Fibroblast of peridontal ligament (primary cell): ENCODE data around the gene GPR55.

Experiments used
- DNase-seq: peaks from one replicate; pipeline ENCODE4 v3.0.0-alpha.2; 2010; ENCODE audit errors: extremely low read depth

Gene GPR55

GRCh38 chr2:230868161-230868946 is 56.7 kb downstream of the GPR55 start:
- DNase-seq: no peak

- DNase-seq: peak; percentile 20
Measured at GRCh38 chr2:230866756-230867523, 58.1 kb downstream of the GPR55 start.

DNA sequence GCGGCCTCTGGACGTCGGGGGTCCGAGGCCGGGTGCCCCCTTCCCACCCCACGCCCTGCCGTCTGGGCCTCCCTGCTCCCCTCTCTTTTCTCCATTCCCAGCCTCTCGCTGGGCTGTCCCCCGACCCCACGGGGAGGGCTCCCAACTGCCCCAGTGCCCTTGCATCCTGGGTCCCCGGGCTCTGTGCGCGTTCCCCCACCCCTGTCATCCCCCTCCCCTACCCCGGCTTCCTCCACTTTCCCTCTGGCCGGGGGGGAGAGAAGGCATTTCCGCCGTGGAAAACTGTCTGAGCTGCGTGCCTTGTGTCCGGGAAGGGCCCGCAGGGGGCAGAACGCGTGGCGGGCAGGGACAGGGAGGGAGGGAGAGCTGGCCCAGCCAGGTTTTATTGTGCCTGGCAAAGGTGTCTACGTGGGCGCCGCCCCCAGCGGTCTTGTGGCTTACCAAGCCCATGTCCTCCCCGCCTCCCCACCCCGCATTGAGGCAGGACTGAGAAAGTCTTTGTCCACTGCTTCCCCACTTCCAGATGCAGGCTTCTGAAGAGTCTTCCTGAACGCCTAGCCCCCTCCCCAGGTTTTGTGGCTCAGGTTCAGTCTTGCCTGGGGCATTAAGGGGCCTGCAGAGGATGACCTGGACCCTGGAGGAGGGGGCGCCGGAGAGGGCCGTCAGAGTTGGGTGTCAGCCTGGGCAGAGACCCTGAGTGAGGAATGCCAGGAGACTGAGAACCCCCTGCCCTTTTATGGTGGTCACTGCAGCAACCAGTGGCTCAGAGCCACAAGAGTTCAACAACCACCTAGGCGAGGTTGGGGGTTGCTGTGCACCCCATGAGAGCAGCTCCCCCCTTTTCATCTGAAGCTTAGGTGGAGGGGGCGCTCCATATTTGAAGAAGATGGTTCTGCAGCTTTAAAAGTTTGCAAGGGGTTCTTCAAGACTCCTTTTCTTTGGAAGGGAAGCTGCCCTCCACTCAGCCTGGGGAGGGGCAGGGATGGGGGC is 59.0 kb downstream of the GPR55 start:
- DNase-seq: no peak

GRCh38 chr2:230865307-230865765 is 59.7 kb downstream of the GPR55 start:
- no peak for DNase-seq

- DNase-seq: peak; percentile 49
Measured at GRCh38 chr2:230864605-230865306, 60.3 kb downstream of the GPR55 start, which contains the start of gene ITM2C. Gene ITM2C (plus strand): TSS chr2:230864942. CDS start chr2:230865026, 84 bp downstream.

- no peak for DNase-seq
Measured at GRCh38 chr2:230864122-230864604, 60.9 kb downstream of the GPR55 start.

DNA sequence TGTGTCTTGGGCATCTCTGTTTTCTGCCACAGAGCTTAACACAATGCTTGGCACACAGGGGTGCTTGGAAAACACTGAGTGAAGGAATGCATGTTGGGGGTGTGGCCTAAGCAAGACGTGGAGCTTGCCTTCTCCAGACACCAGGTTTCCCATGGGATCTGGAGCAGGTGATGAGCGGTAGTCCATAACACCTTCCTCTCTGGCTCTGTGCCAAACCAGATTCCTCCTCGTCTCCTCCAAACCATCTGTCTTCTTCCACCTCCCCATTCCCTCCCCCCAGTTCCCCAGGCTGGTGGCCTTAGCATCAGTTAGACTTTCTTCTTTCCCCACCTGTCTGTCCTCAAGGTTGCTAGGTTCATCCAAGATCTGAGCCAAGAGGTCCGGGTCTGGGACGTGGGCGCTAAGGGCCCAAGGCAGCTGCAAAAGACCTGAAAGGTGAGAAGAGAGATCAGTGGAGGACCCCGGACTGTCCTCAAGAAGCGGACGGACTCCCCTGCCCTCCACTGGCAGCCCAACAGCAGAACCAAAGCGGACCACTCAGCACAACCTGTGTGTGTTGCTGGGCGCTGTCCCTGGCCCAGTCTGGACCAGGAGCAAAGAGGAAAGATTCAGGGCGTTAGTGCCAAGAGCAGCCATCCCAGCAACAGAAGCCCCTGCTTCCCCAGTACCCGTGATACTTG is 61.5 kb downstream of the GPR55 start:
- no peak for DNase-seq

DNA sequence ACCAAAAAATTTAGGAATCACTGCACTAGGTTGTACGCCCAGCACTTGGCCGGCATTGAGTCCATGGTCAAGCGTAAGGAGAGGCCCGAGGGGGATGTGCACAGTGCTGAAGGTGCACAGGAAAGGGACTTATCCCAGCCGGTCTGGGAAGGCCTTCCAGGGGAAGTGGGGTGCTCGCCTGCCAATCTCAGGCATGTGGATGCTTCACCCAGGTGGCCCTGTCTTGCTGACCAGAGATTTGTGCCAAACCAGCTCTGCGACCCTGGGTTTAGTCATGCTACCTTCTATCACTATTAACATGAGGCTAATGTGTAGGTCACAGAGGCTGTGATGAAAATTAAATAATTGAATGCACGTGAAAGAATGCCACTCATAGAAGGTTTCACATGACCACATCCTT is 62.0 kb downstream of the GPR55 start:
- DNase-seq: no peak

GRCh38 chr2:230862292-230862691 is 62.8 kb downstream of the GPR55 start:
- DNase-seq: no peak

DNA sequence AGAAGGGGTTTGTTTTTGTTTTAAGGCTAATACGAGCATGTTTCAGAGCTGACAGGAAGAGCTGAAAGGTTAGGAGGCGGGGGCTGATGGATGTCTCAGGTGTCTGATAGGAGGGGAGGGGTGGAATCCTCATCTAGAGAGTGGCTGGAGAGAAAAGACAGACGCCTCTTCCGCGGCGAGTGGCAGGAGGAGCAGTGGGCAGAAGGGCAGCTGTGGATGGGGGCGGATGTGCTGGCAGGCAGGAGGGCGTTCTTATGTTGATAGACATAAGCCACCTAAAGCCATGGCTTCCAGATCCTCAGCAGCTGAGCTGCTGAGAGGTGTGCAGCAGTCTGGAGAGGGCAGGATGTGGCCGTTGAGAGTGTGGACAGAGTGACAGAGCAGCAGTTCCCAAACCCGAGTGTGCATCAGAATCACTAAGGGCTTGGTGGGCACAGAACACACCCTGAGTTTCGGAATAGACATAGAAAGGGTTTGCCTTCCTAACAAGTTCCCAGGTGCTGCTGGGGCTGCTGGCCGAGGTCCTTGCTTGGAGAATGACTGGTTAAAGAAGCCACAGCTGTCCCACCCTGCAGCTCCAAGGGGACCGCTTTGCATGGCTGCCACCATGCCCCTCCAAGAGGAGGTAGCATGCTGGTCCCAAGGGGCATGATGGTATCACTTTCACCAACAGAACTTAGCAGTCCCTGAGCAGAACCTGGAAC is 63.3 kb downstream of the GPR55 start:
- DNase-seq: no peak
